Measurements from ENCODE around the gene HACE1.
"Not testable (repeated sequence)": the region's sequence is repeated elsewhere in the genome, so short reads cannot be mapped to it uniquely, and the experiment has no call there.

HACE1 gene

DNA sequence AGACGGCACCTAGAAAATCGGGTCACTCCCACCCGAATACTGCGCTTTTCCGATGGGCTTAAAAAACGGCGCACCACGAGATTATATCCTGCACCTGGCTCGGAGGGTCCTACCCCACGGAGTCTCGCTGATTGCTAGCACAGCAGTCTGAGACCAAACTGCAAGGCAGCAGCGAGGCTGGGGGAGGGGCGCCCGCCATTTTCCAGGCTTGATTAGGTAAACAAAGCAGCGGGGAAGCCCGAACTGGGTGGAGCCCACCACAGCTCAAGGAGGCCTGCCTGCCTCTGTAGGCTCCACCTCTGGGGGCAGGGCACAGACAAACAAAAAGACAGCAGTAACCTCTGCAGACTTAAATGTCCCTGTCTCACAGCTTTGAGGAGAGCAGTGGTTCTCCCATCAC is 122.2 kb downstream of the HACE1 start:
- not testable (repeated sequence) for DNase-seq (ENCODE audit: low read depth, low spot score)

- DNase-seq (ENCODE audit: low read depth, low spot score), result no peak
Observed at GRCh38 chr6:104736545-104736944, 123.2 kb downstream of the HACE1 start.

- no peak for DNase-seq (ENCODE audit: low read depth, low spot score)
Observed at GRCh38 chr6:104730450-104730849, 129.3 kb downstream of the HACE1 start.

- no peak for DNase-seq (ENCODE audit: low read depth, low spot score)
Observed at GRCh38 chr6:104729433-104729832, 130.3 kb downstream of the HACE1 start.

- no peak for DNase-seq (ENCODE audit: low read depth, low spot score)
Observed at GRCh38 chr6:104728448-104728847, 131.3 kb downstream of the HACE1 start.

- DNase-seq (ENCODE audit: low read depth, low spot score), result no peak
Observed at GRCh38 chr6:104718672-104719071, 141.0 kb downstream of the HACE1 start.

- DNase-seq (ENCODE audit: low read depth, low spot score), result no peak
Observed at GRCh38 chr6:104716858-104717257, 142.9 kb downstream of the HACE1 start.

- no peak for DNase-seq (ENCODE audit: low read depth, low spot score)
Observed at GRCh38 chr6:104714796-104715195, 144.9 kb downstream of the HACE1 start.

- no peak for DNase-seq (ENCODE audit: low read depth, low spot score)
Observed at GRCh38 chr6:104713982-104714381, 145.7 kb downstream of the HACE1 start.

DNA sequence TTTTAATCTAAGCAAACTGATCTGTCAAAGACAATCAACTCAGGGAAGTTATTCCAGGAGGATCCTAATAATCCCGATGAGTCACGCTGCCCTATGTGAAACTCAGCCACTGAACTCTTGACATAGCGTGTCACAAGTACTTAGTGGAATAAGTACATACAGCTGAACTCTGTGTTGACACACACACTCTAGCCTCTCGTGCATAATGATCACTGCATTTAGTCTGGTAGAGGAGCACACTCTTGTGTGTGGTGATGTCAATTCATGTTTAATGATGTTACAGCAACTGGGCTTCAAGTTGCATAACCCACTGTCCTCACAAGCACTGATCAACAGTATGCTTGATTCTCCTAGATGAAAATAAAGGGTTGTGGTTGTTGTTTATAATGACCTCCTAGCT is 148.3 kb downstream of the HACE1 start:
- DNase-seq (ENCODE audit: low read depth, low spot score), result no peak

DNA sequence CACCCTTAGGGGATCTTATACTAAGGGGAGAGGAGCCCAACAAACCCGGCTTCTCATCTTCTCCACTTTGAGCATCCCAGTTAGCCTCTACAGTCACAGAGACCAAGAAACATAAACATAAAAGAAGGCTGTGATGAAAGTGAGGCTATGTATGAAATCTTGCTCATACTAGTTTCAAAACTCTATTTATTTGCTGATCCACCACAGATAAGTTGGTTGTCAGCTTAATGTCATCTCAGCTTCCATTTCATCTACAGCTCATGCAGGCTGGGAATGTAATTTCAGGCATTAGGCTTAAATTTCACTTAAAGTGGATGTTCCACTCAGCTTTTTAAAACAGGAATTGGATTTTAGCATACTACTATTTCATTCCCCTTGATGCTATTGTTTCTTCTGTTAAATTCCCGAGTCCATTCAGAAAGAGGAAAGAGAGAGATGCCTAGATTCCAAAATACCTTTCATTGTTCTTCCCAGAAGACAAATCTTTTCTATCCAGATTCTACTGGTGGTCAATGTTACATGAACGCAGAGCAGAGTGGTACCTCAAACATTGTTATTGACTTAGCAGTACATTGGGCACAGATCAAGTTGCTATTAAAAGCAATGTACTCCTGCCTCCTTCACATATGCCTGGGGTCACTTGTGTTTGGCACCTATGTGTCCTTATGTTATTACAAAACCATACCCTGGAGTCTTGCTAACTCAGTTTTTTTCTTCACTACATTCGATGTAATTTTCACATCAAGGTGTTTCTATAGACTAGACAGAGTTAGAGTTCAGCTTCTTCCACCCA is 149.0 kb downstream of the HACE1 start:
- DNase-seq (ENCODE audit: low read depth, low spot score), result no peak

DNA sequence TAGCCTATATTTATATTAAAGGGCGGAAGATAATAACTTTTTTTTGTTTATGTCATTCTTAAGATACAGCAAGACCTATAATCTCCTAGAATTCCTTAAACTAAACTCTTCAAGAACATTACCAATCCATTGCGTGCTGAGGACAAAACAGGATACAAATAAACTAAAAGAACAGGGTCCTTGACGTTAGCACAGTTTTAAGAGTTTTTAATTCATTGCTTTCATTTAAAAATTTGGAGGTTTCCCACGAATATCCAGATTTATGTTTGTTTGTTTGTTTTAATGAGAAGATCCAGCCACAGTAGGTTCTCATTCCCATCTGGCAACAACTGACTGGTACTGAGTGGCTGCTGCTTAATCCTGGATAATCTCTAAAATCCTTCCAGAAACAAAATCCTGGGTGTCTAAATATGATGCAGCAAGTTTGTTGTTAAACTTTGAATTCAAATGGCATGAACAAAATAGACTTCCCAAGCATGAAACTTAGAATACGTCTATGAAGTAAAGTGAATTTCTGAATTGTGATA is 153.7 kb downstream of the HACE1 start:
- DNase-seq (ENCODE audit: low read depth, low spot score), result no peak

- no peak for DNase-seq (ENCODE audit: low read depth, low spot score)
Observed at GRCh38 chr6:104705095-104705707, 154.5 kb downstream of the HACE1 start.

GRCh38 chr6:104704191-104704590 is 155.5 kb downstream of the HACE1 start:
- DNase-seq (ENCODE audit: low read depth, low spot score), result no peak

- DNase-seq (ENCODE audit: low read depth, low spot score), result no peak
Observed at GRCh38 chr6:104702126-104702841, 157.4 kb downstream of the HACE1 start.

DNA sequence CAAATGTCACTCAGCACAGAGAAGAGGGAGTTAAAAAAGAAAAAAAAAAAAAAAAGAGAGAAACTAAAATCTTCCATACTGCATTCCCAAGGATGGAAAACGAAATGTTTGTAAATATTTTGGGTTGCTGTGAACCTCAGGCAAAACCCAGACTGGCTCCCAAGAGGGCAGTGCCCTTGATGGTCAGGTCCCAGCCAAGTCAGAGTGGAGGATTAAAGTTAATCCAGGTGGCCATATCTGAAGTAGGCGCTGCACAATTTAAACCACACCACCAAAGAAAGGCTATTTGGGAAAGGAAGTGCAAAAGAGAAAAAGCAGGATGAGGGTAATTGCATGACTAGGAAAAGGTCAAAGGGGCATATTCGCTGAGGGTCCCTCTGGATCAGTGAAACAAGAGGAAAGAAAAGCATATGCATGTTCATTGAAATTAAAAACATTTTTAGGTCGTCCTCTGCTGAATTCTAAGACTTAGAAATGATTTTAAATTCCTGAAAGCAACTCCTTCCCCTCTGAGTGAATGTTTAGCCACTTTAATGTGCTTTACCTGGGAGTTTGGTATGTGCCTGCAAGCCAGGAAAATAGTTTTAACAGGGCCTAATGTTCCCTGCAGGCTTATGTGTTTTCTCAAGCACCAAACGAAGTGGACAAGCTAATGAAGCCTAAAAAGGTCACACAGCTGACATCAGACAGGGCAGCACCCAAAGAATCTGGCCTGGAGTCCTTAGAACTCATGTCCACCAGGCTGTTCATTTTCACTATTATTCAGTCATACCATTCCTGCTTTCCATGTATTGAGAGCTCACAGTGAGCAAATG is 159.1 kb downstream of the HACE1 start:
- DNase-seq (ENCODE audit: low read depth, low spot score), result no peak

GRCh38 chr6:104699593-104700329 is 160.0 kb downstream of the HACE1 start:
- no peak for DNase-seq (ENCODE audit: low read depth, low spot score)

GRCh38 chr6:104698979-104699378 is 160.7 kb downstream of the HACE1 start:
- DNase-seq (ENCODE audit: low read depth, low spot score), result no peak

DNA sequence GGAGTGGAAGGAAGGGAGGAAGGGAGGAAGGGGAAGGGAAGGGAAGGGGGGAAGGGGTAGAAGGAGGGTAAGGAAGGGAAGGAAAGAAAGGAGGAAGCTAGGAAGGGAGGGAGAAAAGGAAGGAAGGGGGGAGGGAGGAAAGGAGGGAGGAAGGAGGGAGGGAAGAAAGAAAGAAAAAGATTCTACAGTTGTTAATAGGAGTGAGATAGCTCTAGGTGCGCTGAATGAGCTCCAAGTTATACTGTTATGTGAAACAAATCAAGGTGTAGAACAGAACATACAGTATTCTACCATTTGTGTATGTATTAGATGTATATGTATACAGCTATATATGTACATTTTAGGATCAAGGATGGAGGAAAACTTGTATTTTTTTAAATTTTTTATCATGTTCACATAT is 167.7 kb downstream of the HACE1 start:
- DNase-seq (ENCODE audit: low read depth, low spot score), result no peak

DNA sequence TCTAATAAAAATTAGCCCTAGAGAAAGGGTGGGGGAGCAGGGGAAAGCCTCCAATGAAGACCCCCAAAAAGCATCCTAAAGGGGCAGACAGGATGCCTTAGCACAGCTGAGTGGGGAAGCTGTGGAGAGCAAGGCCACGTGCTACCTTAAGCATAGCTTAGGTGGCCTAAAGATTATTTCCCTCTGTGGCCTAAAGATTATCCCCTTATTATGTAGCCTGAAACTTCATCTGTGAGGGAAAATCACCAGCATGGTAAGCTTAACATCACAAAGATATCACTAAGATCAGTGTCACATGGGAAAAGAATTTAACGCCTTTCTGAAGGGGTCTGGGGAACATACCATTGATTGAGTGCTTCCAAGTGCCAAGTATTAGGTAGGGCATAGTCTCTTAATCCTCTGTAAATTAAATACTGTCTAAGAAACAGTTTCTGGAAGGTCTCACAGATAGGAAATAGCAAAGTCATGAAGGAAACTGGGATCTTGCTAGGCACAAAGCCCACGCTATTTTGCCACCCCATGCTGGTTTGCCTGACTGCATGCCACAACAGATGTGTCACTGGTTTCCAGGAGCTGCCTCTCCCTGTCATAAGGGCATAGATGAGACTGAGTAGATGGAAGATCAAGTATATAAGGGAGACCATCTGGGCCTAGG is 170.0 kb downstream of the HACE1 start:
- DNase-seq (ENCODE audit: low read depth, low spot score), result no peak

All from activated naive CD8-positive, alpha-beta T cell treated with anti-CD3 and anti-CD28 coated beads, Interleukin-2, amount 50 U/mL, for 16 hours (primary cell).